Gastrocnemius medialis (tissue), 4 donors: Measurements from ENCODE around the gene TMEM174.

Source experiments
- POLR2A ChIP-seq, 2 donors: fragments of 450-650 bp; IDR thresholded peaks; one replicate each; pipeline ENCODE4 v1.6.1; 2017; ENCODE audit warnings: antibody characterized with exemption in 2 of 2, mild to moderate bottlenecking in 2 of 2, moderate library complexity in 2 of 2
- TF ChIP-seq, protein P1 (sequence below), 5 experiments: fragments of 450-650 bp in 3 of 5; fragments of 200-600 bp in 2 of 5; sonication (generic) in 2 of 5; IDR thresholded peaks in 4 of 5; conservative IDR thresholded peaks in 1 of 5; 1 replicate in 4 of 5; 2 replicates in 1 of 5; pipeline ENCODE4 v1.5.1; 2016 to 2019; ENCODE audit warnings: antibody characterized with exemption in 5 of 5, mild to moderate bottlenecking in 3 of 5, moderate library complexity in 3 of 5

DNA sequence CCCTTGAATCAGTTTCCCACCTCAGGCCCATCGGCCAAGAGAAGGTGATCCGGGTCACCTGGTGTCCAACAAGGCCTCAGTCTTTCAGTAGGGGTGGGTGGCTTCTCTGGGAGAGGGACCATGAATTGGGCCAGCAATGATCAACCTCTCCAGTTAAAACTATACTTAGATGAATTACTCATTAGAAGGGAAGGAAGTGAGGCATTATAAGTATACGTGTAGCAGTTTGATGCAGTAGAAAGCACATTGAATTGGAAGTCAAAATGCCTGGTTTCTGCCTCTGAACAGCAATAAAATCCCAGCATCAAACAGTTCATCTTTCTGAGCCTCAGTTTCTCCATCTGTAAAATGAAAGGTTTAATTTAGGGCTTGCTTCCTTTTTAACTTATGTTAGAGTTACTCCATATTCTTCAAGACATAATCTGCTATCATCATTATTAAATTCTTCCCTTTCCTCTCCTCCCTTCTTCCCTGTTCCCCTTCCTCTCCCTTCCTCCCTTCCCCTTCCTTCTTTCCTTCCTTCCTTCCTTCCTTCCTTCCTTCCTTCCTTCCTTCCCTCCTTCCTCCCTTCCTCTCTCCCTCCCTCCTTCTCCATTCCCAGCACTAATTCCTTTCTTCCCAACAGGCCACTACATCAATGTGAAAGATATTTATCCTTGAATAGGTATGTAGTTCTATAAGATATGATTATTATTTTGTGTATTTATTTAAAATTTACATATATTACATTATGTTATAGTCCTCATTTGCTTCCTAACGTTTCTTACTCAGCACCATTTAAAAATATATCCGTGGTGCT, 18.6 kb upstream of the TMEM174 start:
- TF ChIP-seq, protein P1, sequence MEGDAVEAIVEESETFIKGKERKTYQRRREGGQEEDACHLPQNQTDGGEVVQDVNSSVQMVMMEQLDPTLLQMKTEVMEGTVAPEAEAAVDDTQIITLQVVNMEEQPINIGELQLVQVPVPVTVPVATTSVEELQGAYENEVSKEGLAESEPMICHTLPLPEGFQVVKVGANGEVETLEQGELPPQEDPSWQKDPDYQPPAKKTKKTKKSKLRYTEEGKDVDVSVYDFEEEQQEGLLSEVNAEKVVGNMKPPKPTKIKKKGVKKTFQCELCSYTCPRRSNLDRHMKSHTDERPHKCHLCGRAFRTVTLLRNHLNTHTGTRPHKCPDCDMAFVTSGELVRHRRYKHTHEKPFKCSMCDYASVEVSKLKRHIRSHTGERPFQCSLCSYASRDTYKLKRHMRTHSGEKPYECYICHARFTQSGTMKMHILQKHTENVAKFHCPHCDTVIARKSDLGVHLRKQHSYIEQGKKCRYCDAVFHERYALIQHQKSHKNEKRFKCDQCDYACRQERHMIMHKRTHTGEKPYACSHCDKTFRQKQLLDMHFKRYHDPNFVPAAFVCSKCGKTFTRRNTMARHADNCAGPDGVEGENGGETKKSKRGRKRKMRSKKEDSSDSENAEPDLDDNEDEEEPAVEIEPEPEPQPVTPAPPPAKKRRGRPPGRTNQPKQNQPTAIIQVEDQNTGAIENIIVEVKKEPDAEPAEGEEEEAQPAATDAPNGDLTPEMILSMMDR (IDR thresholded peaks at IDR 0.05 in 4 of 5, conservative IDR thresholded peaks at IDR 0.05 in 1 of 5), result no peak
- TF ChIP-seq POLR2A (IDR thresholded peaks at IDR 0.05), result no peak
